Measurements from ENCODE around the gene WHRN. TPM values are rescaled to one million over a fixed set of nuclear protein-coding genes. Genes with fewer than 3 reads are reported as not detected.
A peak's percentile ranks its signal among the peaks of the same experiment; 100 is the strongest.

Gene WHRN
- total and polyA plus RNA-seq, 2 donors (not counting 1 experiment from before 2014, with no cell fraction given) = 19.4 to 95.7 TPM

DNA sequence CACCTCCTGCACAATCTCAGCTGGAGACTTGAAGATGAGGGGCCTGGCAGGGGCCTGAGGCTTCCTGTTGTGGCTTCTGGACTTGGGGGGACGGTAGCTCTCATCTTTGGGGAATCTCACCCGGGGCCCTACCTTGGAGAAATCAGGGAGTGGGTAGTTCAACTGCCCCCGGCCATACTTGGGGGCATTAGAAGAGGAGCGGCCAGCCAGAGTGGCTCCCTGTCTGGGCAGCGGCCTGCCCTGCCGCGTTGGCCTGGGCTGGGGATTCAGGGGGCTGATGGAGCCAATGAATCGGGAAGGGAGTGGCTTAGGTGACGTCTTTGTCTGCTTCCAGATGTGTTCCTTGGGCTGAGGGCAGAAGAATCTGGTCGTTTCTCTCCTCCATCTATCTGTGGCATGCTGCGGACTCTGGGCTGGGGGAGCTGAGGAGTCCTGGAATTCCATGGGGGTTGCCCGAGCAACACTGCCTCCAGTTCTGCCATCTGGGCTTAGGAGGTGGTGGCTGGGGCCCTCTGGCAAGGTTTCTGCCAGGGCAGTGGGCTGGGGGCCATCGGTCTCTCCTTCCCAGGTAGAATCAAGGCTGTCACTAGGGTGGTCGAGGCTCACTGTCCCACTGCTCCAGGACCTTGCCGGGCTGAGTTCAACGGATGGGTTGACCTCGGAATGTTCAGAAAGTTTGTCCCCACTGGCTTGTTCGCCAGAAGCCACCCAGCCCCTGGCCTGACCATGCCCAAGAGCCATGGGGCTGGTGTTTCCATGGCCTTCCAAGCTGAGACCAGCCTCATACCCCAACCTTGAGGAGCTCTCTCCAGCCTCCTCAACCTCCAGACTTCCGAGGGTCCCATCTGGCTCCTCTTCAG, 128.5 kb downstream of the WHRN start:
- Histone ChIP-seq H3K79me2 (ENCODE audit: control insufficient read depth, insufficient read depth, low read length) (peaks cover 66% of the 10 kb centered on the region), H3K9ac (ENCODE audit: low read length) (no peak overlapping the region), H2AFZ (ENCODE audit: insufficient read depth, low read depth, low read length, poor library complexity, severe bottlenecking) (no peak overlapping the region), H3K27me3 (replicated peaks in 1 of 4; ENCODE audit: control extremely low read depth in 1 of 4, control insufficient read depth in 3 of 4, insufficient read depth in 4 of 4, low read length in 3 of 4) (no peaks in the 10 kb centered on the region), H3K27ac (ENCODE audit: low read length in 2 of 2) (peak overlapping the region; percentile 50 to 52), H3K4me3 (ENCODE audit: control extremely low read depth in 1 of 5, extremely low read depth in 1 of 5, insufficient read depth in 1 of 5, low read depth in 2 of 5, low read length in 4 of 5) (no peak overlapping the region), H3K4me1 (ENCODE audit: control insufficient read depth in 2 of 2, insufficient read depth in 2 of 2, low read length in 2 of 2) (peaks cover 73 to 87% of the 10 kb centered on the region in 2 donors), H3K4me2 (replicated peaks; ENCODE audit: low read depth, low read length, poor library complexity, severe bottlenecking) (peak overlapping the region; percentile 11), H4K20me1 (ENCODE audit: control insufficient read depth, insufficient read depth, low read length, poor library complexity, severe bottlenecking) (peaks cover 51% of the 10 kb centered on the region), H3K36me3 (replicated peaks in 1 of 2; ENCODE audit: control extremely low read depth in 1 of 2, control insufficient read depth in 1 of 2, extremely low read depth in 1 of 2, insufficient read depth in 2 of 2, low read length in 1 of 2) (peaks cover 10 to 91% of the 10 kb centered on the region in 2 experiments), H3K9me3 (ENCODE audit: control extremely low read depth in 1 of 3, control insufficient read depth in 2 of 3, insufficient read depth in 1 of 3, low read length in 2 of 3) (no peaks in the 10 kb centered on the region)
- intact Hi-C loops (cut with micrococcal nuclease) = no loop called here
- Mint-ChIP-seq H3K9me3 (ENCODE audit: insufficient read depth) (no peaks in the 10 kb centered on the region), H3K27me3 (no peaks in the 10 kb centered on the region), H3K27ac (peak overlapping the region; percentile 80), H3K4me1 (peaks cover 81% of the 10 kb centered on the region), H3K4me3 (no peak overlapping the region)
- DNase-seq (no peak), ATAC-seq (ENCODE audit: low read depth) (no peak)
- POLR2A ChIA-PET = no interaction called here
- 92% methylated on average over 19 of the region's 19 CpGs for WGBS (ENCODE audit: insufficient coverage)
- CTCF ChIA-PET = interaction anchor here (0.8 to 1.6 kb wide), 6 partner anchors 10 to 37 kb away, joined by 3 to 5 read pairs (median 3); partner anchors contain the start of gene AKNA
- TF ChIP-seq, protein P1, sequence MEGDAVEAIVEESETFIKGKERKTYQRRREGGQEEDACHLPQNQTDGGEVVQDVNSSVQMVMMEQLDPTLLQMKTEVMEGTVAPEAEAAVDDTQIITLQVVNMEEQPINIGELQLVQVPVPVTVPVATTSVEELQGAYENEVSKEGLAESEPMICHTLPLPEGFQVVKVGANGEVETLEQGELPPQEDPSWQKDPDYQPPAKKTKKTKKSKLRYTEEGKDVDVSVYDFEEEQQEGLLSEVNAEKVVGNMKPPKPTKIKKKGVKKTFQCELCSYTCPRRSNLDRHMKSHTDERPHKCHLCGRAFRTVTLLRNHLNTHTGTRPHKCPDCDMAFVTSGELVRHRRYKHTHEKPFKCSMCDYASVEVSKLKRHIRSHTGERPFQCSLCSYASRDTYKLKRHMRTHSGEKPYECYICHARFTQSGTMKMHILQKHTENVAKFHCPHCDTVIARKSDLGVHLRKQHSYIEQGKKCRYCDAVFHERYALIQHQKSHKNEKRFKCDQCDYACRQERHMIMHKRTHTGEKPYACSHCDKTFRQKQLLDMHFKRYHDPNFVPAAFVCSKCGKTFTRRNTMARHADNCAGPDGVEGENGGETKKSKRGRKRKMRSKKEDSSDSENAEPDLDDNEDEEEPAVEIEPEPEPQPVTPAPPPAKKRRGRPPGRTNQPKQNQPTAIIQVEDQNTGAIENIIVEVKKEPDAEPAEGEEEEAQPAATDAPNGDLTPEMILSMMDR (IDR thresholded peaks at IDR 0.05) = no peak
- no peak for TF ChIP-seq EZH2 (IDR thresholded peaks at IDR 0.05; ENCODE audit: borderline replicate concordance, insufficient read depth, low read depth, low read length, poor library complexity, severe bottlenecking)
